GM06990 (cell line): ENCODE measurements around the gene PPP6R1.
A peak's percentile ranks its signal among the peaks of the same experiment; 100 is the strongest.

ENCODE experiments used
- DNase-seq: peaks from one replicate; pipeline ENCODE4 v3.0.0-alpha.2; 2011; ENCODE audit not compliant: insufficient read length; ENCODE audit errors: extremely low read depth
- H3K27me3 ChIP-seq: replicated peaks from 2 replicates; pipeline ENCODE4 v1.6.0; 2011; ENCODE audit warnings: low read length; ENCODE audit not compliant: control insufficient read depth, insufficient read depth
- H3K36me3 ChIP-seq: 2 replicates; pipeline ENCODE4 v1.5.1; 2011; ENCODE audit warnings: low read length; ENCODE audit not compliant: control insufficient read depth, insufficient read depth
- H3K4me3 ChIP-seq: replicated peaks from 2 replicates; pipeline ENCODE4 v1.5.1; 2011; ENCODE audit warnings: low read depth, mild to moderate bottlenecking, control low read depth, low read length
- CTCF ChIP-seq: IDR thresholded peaks from 2 replicates; pipeline ENCODE4 v1.5.1; 2011; ENCODE audit warnings: low read length, control low read depth, mild to moderate bottlenecking, inconsistent platforms; ENCODE audit not compliant: insufficient read depth, poor library complexity, severe bottlenecking

Gene PPP6R1

GRCh38 chr19:55253842-55254624, 4.8 kb downstream of the PPP6R1 start:
- no peaks in the 10 kb centered on the region for H3K27me3 ChIP-seq
- no peak for TF ChIP-seq CTCF
- DNase-seq, result peak; percentile 87
- H3K4me3 ChIP-seq, result peak overlapping the region; percentile 86
- H3K36me3 ChIP-seq, result peaks cover 4% of the 10 kb centered on the region; the same call in 1 of the 2 replicates

GRCh38 chr19:55252760-55253663, 5.8 kb downstream of the PPP6R1 start:
- no peak for DNase-seq
- peak overlapping the region; percentile 86 for H3K4me3 ChIP-seq
- peaks cover 11% of the 10 kb centered on the region for H3K36me3 ChIP-seq
- TF ChIP-seq CTCF, result no peak
- H3K27me3 ChIP-seq, result no peaks in the 10 kb centered on the region

GRCh38 chr19:55251341-55252081, 7.3 kb downstream of the PPP6R1 start:
- H3K36me3 ChIP-seq, result peaks cover 22% of the 10 kb centered on the region

GRCh38 chr19:55250262-55251036, 8.4 kb downstream of the PPP6R1 start:
- no peaks in the 10 kb centered on the region for H3K27me3 ChIP-seq
- H3K4me3 ChIP-seq, result no peak overlapping the region
- TF ChIP-seq CTCF, result no peak
- DNase-seq, result no peak
- H3K36me3 ChIP-seq, result peaks cover 26% of the 10 kb centered on the region

More at GRCh38 chr19:55251341-55252081, 7.3 kb downstream of the PPP6R1 start:
- TF ChIP-seq CTCF, result no peak
- DNase-seq, result no peak
- H3K27me3 ChIP-seq, result no peaks in the 10 kb centered on the region
- H3K4me3 ChIP-seq, result peak overlapping the region; percentile 16

GRCh38 chr19:55249841-55250240, 9.0 kb downstream of the PPP6R1 start:
- DNase-seq, result no peak
- H3K4me3 ChIP-seq, result no peak overlapping the region
- no peak for TF ChIP-seq CTCF
- peaks cover 31% of the 10 kb centered on the region for H3K36me3 ChIP-seq
- no peaks in the 10 kb centered on the region for H3K27me3 ChIP-seq
